Anterior cingulate cortex (tissue), 58 donors: ENCODE data around the gene ZNF362.
"Not testable (repeated sequence)": the region's sequence is repeated elsewhere in the genome, so short reads cannot be mapped to it uniquely, and the experiment has no call there.

Experiments used
- DNase-seq, 58 donors: peaks; one replicate each; lab custom pipeline; 2025; lab: John Stamatoyannopoulos, UW

ZNF362 gene

DNA sequence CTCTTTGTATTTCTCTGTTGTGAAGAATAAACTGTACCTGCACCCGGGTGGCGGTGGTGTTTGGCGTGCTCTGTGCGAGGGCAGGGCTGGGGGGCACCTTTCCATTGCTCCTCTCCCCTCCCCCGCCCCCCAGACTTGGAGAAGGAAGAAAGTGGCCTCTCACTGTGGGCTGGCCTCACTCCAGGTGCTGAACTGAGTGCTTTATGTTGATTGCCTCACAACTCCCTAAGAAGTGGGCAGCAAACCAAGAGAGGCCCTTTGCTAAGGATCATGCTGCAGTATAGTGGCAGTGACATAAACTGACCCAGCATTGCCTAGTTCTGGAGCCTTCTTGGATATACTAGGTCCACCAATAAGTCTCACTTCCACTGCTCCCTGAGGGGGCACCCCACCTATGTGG lies 44.4 kb downstream of the ZNF362 start:
- DNase-seq, result peak in 6 of 58 donors; percentile 14 to 57 (median 20)

DNA sequence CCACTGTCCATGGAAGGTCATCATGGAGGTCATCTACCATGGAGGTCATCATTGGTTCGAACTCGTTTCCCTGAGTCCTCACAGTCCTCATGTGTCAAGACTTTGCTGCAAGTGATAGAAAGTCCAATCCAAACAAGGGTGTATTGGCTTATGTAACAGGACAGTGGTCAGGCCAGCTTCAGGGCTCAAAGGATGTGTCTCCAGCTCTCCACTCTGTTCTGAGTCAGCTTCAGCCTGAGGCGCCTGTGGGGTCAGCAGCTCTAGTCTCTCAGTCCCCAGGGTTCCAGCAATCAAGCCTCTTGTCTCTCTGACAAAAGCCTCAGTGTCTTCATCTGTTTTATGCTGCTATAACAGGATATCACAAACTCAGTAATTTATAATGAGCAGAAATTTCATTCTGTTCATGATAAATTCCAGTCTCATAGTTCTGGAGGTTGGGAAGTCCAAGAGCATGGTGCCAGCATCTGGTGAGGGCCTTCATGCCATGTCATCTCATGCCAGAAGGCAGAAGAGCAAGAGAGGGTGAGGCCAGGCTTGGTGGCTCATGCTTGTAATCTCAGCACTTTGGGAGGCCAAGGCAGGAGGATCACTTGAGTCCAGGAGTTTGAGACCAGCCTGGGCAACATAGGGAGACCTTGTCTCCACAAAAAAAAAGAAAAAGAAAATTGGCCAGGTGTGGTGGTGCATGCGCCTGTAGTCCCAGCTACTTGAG lies 45.1 kb downstream of the ZNF362 start:
- no peak for DNase-seq

DNA sequence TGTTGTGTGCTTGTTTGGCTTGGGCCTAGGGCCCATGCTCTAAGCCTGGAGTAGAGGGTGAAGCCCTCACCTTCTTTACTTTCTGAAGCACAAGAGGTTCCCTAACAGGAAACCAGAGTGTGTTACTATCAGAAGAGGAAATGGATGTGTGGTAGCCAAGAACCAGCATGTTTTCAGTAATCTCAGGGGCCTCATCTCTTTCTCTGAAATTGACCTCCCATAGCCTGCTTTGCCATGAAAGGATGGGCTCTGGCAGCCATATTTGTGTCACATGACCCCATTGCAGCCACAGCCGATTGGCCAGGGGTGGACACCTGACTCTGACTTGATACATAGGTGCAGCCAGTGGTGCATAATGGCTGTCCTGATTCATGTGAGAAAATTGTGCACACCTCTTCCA lies 46.0 kb downstream of the ZNF362 start:
- DNase-seq, result no peak

DNA sequence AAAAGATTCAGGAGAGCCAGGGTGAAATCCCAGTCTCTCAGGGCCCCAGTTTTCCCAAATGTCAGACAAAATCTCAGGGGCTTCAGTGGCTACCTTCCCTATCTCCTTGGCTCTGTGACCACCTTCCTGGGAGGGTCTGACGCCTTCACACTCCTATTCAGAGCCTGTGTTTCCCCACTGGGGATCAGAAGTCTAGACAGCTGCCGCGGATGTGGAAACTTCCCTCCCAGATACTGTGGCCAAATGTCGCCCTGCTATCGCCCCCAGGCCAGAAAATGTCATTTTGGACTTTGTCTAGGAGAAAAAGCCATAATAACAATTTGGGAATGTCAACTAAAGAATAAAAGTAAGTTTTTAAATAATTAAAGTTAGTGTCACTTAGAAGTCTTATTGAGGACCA lies 48.7 kb downstream of the ZNF362 start:
- no peak for DNase-seq

DNA sequence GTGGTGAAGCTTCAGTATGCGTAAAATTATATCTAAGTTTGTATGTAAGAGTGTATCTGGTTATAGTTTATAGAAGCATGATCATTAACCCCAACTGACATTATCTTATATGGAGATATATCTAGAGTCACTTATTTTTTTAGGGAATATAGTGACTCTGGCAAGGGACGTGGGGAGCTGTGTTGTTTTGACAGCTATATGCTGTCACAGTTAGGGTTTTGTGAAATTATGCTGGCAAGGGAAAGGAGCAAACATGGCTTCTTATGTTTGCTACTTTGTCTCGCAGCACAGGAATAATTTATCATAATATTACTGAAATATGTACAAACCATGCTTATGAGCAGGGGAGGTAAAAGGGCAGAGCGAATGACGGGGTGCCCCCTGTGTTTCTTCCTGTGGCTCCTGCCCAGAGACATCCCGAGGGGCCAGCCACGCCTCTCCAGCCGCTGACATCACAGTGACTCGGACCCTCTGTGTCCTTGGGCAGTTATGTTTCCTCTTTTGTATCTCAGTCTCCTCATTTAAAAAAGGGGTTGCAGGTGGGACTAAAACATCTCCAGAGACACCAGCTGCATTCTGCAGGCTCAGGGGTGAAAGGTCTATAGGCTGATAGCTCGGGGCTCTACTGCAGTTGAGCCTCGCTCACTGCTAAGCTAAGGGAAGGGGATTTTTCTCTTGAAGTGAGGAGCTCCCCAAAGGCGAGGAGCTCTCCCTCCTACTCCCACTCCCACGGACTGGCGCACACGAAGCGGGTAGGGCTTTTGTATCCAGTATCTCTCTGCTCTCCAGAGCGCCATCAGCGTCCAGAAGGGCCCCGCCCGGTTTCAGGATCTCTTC lies 49.7 kb downstream of the ZNF362 start:
- DNase-seq, result no peak

DNA sequence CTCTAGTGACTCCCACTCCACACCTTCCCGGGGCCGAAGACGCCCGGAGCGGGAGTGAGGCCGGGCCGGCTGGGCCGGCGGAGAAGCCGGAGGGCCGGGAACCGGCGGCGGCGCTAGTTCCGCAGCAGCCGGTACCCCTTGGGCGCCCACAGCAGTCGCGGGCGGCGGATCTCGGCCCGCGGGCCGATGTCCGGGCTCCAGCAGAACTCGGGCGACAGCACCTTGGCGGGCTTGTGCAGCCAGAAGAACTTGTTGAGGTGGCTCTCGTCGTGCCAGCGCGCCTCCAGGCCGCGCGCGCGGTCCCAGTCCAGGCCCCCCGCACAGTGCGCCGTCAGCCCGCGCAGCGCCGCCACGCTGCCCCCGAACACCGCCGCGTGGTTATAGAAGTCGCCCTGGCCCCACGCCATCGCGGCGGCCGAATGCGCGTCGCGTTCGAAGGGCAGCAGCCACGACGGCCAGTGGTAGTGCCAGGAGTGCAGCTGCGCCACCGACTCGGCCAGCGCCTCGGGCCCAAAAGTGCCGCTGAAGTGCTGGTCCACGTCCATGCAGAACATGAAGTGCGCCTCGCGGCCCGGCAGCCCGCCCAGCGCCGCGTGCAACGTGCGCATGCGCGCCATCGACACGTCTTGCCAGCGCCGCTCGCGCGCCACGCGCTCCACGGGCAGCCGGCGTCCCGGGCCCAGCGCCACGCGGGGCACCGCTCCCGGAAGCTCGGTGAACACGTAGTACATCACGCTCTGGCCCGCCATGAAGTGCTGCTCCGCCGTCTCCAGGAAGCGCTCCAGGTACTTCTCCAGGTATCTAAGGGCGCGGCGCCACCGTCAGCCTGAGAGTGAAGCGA lies 50.6 kb downstream of the ZNF362 start:
- peak in 4 of 58 donors; percentile 5 to 35 (median 12) for DNase-seq

DNA sequence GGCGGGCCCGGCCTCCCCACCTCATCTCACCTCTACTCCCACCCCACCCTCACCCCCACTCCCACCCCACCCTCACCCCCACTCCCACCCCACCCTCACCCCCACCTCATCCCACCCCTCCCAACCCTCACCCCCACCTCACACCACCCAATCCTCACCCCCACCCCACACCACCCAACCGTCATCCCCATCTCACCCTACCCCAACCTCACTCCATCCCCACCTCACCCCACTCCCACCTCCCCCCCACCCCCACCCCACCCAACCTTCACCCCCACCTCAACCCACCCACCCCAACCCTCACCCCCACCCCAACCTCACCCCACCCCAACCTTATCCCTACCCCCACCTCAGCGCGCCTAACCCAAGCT lies 51.2 kb downstream of the ZNF362 start:
- DNase-seq, result no peak

DNA sequence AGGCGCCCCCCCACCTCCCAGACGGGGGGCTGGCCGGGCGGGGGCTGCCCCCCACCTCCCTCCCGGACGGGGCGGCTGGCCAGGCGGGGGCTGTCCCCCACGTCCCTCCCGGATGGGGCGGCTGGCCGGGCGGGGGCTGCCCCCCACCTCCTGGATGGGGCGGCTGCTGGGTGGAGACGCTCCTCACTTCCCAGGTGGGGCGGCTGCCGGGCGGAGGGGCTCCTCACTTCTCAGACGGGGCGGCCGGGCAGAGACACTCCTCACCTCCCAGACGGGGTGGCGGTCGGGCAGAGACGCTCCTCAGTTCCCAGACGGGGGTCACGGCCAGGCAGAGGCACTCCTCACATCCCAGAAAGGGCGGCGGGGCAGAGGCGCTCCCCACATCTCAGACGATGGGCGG lies 53.1 kb downstream of the ZNF362 start:
- DNase-seq, result not testable (repeated sequence)

DNA sequence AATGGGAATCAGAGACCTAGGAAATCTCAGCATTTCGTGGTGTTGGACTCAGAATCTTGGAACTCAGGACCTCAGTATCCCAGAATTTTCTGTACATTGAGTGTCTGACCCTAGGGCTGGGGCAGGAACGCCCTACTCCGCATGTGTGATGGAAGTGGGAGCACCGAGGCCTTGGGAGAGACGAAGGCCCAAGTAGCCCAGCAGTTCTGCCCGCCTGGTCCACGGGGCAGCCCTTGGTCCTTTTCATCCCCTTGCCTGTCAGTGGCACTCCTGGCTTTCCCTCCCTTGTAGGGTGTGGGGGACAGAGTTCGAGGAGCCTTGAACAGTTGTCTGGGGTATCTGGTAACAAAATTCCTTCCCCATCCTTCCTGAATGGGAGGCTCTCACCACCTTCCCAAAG lies 54.4 kb downstream of the ZNF362 start:
- no peak for DNase-seq

DNA sequence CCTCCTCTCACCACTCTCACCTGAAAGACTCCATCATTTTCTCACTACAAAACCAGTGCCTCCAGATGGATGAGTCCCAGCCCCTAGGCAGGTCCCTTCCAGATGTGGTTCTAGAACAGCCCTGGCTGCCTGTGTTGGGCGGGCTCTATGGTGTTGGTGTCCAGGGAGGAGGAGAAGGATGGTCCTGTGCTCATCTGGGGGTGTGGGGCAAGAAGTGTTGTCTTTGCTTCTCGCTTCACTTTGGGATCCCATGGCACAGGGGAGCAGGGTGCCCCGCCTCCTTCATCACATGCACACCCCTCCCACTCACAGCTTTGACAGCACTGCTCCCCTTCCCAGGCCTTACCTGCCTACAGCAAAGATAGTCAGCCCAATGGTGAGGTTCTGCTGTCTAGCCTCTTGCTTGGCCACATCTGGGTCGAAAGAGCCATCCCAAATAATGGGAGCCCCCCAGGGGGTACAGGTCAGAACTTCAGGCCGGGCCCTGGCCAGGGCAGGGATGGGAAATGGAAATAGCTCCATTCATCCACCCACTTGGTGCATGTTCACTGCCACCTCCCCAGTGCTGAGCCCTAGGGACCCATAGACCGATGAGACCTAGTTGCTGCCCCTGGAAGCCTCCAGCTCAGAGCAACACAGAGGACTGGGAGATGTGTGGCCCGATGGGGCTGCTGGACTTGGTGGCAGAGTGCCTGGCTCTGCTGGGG lies 55.6 kb downstream of the ZNF362 start:
- no peak for DNase-seq

DNA sequence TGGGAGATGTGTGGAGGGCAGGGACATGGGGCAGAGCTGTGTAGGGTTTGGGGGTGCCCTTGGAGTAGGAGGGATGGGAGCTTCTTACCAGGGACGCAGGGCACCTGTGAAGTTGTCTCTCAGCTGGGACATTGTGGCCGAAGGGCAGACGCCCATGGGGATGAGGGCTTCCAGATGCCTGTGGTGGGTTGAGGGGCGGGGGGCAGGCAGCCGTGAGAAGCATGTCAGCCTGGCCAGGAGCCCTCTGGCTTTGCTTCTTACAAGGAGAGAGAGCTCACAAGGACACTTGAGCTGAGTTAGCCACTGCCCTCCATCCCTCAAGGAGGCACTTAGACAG lies 56.1 kb downstream of the ZNF362 start:
- no peak for DNase-seq

DNA sequence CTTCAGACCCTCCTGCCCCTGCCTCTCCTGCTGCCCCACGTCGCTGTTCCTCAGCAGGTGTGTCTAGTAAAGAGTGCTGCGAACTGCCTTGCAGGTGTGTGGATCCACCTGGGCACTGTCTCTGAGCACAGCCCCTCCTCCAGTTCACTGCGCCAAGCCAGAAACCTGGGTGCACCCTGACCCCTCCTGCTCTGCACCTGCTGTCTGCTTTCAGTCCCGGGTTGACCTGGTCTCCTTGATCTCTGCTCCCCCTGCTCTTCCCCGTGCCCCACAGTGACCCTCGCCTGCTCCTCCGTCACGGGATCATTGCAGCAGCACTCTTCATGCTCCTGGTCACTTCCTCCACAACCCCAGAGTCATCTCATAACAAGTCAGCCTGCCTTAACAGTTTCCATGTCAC lies 58.1 kb downstream of the ZNF362 start:
- DNase-seq, result no peak

DNA sequence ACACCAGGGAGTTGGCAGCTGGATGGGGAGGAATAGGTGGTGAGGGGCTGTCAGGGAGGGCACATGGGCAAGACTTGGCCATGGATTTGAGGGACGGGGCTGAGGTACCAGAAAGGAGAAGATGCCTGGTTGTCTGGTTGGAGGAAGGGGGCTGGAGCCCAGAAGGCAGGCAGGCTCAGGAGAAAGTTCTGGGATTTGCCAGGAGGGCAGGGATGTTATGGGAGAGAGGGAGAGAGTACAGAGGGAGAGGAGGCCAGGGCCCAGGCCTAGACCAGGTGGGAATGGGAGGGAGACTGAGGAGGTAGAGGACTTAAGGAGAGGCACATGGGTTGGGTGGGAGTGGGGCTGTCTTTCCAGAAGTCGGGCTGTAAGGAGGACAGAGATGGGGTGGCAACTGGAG lies 60.3 kb downstream of the ZNF362 start:
- DNase-seq, result no peak

DNA sequence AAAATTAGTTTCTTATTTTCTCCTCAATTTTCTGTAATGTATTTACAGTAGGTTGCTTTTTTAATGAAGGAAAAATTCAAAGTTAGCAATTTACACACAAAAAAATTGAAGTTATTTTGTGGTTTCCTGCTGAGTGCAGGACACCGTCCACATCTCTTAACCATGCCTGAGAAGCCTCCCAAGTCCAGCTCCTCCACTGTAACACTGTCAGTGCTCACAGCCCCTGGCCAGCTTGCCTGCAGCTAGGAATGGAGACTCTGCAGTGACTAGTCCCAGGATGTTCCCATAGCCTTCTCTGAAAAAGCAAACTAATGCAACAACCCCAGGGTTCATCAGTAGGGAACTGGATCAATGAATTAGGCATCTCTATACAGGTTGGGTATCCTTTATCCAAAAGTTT lies 61.1 kb downstream of the ZNF362 start:
- no peak for DNase-seq

DNA sequence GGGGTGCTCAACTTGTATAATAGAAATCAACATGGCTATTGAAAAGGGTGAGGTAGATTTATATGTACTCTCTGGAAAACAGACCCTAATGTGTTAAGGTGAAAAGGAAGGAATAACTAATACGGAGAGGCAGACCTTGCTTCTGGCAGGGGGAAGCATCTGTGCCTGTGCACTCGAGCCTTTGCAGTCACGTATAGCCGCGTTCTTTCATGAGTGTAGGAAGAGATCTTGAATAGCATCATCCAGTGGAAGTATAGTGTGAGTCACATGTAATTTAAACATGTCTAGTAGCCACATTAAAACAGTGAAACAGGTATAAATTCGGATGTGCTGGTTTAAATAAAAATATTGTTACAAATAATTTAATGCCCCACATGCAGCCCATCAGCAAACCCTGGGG lies 61.7 kb downstream of the ZNF362 start:
- DNase-seq, result no peak

DNA sequence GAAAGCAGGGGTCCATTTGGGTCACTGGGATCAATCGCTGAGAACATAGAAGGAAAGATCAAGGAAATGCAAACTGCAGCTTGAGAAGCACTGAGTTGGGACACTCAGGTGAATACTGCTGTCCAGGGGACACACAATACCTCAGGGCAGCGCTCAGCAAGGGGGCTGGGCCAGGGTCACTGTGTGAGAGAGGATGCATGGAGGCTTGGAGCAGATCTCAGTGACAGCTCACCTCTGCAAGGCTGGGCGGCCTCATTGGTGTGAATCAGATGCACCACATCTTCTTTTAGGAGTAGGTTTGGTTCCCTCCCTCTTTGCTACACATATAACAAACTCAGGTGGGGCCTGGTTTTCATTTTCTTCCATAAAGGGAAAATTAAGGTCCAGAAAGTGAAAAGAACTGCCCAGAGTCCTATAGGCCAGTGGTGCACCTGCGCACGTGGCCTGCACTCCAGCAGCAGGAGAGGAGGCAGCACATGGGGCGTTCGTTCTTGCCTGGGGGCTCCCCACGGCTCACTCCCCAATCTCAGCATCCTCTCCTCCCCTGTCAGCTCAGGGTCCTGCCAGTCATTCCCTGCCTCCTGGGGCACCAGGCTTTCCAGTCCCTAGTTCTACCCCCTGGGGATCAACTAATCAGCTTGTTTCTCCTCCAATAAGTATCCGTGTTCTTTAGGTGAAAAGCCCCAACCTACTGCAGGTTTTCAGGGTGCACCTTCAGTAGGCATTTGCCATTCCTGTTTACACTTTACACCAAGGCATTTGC lies 63.1 kb downstream of the ZNF362 start:
- DNase-seq, result no peak

DNA sequence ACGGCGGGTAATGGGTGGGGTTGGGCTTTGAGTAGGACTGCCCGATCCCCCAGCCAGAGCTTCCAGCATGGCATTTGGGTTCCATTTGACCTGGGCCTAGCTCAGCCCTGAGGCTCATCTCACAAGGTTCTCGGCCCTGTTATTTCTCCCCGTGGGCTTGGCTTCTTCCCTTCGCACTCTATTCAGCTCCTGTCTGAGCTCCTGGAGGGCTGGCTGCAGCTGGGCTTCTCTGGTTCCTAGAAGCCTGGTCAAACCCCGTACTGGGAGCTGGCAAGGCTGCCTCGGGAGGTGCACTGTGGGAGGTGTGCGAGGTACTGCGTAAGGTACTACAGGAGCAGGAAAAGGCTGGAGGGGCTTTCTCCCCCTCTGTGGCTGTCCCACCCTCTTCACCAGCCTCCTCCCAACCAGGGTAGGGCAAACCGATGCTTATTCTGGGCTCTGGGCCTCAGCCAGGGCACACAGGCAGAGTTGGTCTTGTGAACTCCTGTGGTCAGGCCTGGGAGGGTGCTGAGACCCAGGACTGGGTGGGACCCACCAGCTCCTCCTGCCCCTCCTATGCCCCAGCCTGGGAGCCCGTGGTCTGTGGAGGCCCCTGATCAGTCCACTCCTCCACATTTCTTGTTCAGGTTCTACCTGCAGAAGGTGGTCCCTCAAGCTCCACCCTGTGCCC lies 63.8 kb downstream of the ZNF362 start:
- DNase-seq, result no peak

DNA sequence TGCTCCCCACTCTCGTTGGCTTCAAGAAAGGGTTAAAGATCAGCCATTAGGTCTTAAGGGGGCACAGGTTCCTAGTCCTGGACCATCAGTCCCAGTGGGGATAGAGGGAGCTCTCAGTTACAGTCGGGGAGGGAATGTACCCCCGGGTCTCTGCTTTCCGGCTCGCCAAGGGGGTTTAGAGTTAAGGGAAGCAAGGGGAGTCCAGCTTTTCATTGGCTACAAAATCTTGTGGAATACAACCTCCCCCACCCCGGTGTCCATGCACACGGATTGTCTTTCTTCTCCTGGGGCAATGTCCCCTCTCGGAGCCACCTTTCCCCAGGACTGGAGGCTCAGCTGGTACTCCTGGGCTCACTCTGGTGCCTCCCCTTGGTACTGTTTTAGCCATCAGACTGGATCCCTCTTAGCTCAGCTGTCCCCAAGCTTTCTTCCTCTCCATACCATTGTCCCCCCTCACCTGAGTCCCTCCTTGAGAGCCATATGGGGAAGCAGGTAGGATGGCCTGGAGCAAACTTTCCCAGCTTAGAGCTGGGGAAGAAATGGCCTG lies 64.4 kb downstream of the ZNF362 start, which contains the start of gene A3GALT2:
TSS of gene A3GALT2 (minus strand) at position 480 of the 547 bp plus-strand sequence. CDS start at position 480, 0 bp downstream.
- DNase-seq, result no peak

DNA sequence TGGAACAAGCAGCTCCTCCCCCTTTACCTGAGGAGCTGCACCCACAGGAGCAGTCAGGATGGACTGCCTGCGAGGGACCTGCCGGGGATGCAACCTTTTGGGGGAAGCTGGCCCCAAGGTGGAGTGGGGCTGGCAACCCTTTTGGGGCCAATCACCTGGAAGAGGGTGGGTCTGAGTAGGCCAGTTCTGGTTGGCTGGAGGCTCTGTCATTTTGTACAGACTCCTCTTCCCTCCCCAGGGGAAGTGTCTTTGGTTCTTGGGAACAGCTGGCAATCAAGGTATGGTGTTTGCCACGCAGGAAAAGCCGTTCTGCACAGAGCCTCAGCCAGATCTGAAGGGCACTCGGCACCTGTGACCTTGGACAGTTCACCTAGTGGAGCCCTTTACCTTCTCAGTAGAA lies 64.9 kb downstream of the ZNF362 start:
- DNase-seq, result no peak
